Measurements from ENCODE around the gene CCDC57.

The CCDC57 gene

DNA sequence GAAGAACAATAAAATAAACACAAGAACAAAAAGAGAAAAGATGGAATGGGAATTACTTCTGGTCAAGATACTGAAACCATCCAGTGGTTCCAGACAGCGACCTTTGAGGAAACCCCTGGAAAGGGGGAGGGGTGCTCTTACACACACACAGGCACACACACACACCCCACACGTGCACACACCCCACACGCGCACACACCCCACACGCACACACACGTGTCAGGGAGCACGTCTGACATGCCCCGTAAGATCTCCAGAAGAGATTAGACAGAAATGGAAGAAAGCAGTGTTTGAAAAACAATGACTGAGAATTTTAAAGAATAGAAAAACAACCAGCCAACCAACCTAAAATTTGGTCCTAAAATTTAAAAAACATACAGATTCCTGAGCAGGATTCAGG is 69.3 kb downstream of the CCDC57 start:
- no peak for TF ChIP-seq TAF1 (IDR thresholded peaks at IDR 0.05; ENCODE audit: borderline replicate concordance, insufficient read depth, low read length)
- TF ChIP-seq, protein P1, sequence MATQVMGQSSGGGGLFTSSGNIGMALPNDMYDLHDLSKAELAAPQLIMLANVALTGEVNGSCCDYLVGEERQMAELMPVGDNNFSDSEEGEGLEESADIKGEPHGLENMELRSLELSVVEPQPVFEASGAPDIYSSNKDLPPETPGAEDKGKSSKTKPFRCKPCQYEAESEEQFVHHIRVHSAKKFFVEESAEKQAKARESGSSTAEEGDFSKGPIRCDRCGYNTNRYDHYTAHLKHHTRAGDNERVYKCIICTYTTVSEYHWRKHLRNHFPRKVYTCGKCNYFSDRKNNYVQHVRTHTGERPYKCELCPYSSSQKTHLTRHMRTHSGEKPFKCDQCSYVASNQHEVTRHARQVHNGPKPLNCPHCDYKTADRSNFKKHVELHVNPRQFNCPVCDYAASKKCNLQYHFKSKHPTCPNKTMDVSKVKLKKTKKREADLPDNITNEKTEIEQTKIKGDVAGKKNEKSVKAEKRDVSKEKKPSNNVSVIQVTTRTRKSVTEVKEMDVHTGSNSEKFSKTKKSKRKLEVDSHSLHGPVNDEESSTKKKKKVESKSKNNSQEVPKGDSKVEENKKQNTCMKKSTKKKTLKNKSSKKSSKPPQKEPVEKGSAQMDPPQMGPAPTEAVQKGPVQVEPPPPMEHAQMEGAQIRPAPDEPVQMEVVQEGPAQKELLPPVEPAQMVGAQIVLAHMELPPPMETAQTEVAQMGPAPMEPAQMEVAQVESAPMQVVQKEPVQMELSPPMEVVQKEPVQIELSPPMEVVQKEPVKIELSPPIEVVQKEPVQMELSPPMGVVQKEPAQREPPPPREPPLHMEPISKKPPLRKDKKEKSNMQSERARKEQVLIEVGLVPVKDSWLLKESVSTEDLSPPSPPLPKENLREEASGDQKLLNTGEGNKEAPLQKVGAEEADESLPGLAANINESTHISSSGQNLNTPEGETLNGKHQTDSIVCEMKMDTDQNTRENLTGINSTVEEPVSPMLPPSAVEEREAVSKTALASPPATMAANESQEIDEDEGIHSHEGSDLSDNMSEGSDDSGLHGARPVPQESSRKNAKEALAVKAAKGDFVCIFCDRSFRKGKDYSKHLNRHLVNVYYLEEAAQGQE (IDR thresholded peaks at IDR 0.05; ENCODE audit: insufficient read depth in 1 of 2, low read depth in 2 of 2, low read length in 2 of 2) = no peak

DNA sequence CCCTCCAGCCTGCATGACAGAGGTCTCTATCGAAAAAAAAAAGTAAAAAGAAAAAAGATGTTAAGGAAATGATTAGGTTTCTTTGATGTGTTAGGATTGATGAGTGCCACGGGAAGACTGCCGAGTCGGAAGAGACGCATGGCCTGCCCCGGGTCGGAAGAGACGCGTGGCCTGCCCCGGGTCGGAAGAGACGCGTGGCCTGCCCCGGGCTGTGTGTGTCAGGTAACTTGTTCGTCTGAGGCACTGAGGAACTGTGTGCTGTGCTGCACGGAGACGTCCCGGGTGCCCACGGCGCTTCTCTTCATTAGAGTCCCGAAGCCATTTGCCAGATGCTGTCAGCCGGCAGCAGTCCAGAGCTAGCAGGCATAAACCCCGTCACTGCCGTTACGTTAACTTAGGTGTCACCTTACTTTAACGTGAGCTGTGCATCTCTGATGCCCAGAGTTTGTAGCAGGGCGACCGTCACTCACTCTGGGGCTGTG is 74.1 kb downstream of the CCDC57 start:
- TF ChIP-seq, protein P1 (IDR thresholded peaks at IDR 0.05; ENCODE audit: insufficient read depth in 1 of 2, low read depth in 2 of 2, low read length in 2 of 2) = no peak
- TF ChIP-seq FOXP2 (optimal IDR thresholded peaks at IDR 0.05; ENCODE audit: borderline replicate concordance, extremely low read depth, extremely low read length, insufficient read depth) (no peak), TAF1 (IDR thresholded peaks at IDR 0.05; ENCODE audit: borderline replicate concordance, insufficient read depth, low read length) (no peak), POLR2AphosphoS5 (IDR thresholded peaks at IDR 0.05; ENCODE audit: low read depth, low read length) (no peak), SIN3A (IDR thresholded peaks at IDR 0.05; ENCODE audit: borderline replicate concordance, insufficient read depth, low read length) (no peak)

DNA sequence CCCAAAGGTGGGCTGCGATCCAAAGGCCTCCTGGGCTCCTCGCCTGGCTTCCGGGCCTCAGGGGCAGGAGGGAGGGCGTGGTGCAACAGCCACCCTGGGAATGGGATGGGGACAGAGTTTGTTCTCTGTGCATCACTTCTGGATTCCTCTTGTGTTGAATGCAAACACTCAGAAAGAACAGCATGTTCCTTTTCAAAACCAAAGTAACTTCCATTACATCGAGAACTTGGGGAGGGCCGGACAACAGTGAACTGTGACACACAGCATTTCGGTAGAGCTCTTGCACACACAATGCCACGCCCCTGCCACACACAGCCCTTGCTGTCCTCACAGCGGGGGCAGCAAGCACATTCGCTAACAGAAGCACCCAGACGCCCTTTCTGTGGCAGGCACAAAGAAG is 78.5 kb downstream of the CCDC57 start:
- no peak for TF ChIP-seq TAF1 (IDR thresholded peaks at IDR 0.05; ENCODE audit: borderline replicate concordance, insufficient read depth, low read length)
- no peak for TF ChIP-seq POLR2AphosphoS5 (IDR thresholded peaks at IDR 0.05; ENCODE audit: low read depth, low read length)
- TF ChIP-seq, protein P1 (IDR thresholded peaks at IDR 0.05; ENCODE audit: insufficient read depth in 1 of 2, low read depth in 2 of 2, low read length in 2 of 2) = no peak
- TF ChIP-seq FOXP2 (optimal IDR thresholded peaks at IDR 0.05; ENCODE audit: borderline replicate concordance, extremely low read depth, extremely low read length, insufficient read depth) = no peak
- no peak for TF ChIP-seq SIN3A (IDR thresholded peaks at IDR 0.05; ENCODE audit: borderline replicate concordance, insufficient read depth, low read length)

DNA sequence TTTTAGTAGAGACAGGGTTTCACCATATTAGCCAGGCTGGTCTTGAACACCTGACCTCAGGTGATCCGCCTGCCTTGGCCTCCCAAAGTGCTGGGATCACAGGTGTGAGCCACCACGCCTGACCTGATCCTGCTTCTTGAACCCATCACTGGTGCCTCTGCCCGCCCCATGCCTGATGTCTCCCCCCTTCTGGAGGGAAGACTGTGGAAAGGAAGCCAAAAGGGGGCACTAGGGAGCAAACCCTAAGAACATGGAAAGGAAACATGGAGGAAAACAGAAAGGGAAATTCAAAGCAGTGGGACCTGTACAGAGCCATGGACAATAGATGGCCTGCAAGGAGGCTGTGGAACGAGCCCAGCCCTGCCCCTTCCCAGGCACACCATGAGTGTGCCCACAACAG is 83.5 kb downstream of the CCDC57 start:
- TF ChIP-seq, protein P1 (IDR thresholded peaks at IDR 0.05; ENCODE audit: insufficient read depth in 1 of 2, low read depth in 2 of 2, low read length in 2 of 2) = no peak
- TF ChIP-seq SIN3A (IDR thresholded peaks at IDR 0.05; ENCODE audit: borderline replicate concordance, insufficient read depth, low read length) = no peak
- TF ChIP-seq FOXP2 (optimal IDR thresholded peaks at IDR 0.05; ENCODE audit: borderline replicate concordance, extremely low read depth, extremely low read length, insufficient read depth) = no peak
- no peak for TF ChIP-seq TAF1 (IDR thresholded peaks at IDR 0.05; ENCODE audit: borderline replicate concordance, insufficient read depth, low read length)
- no peak for TF ChIP-seq POLR2AphosphoS5 (IDR thresholded peaks at IDR 0.05; ENCODE audit: low read depth, low read length)

DNA sequence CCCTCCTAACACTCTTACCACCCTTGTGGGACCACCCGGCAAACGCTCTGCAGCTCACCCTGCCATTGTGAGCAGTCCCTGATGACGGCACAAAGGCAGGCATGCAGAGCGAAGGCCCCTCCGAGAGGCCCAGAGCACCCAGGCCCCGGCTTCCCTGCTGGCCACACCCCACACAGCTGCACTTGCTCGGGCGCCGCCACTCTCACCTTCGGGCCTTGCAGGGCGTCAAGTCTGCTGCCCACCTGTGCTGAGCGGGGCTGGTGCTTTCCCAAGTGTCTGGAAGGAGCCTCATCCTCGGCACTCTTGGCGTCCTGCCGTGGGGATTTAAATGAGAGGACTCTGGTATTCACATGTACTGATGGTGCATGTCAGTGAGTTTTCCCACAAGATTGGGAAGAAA is 84.4 kb downstream of the CCDC57 start:
- TF ChIP-seq, protein P1 (IDR thresholded peaks at IDR 0.05; ENCODE audit: insufficient read depth in 1 of 2, low read depth in 2 of 2, low read length in 2 of 2) = no peak
- TF ChIP-seq POLR2AphosphoS5 (IDR thresholded peaks at IDR 0.05; ENCODE audit: low read depth, low read length) = no peak
- TF ChIP-seq FOXP2 (optimal IDR thresholded peaks at IDR 0.05; ENCODE audit: borderline replicate concordance, extremely low read depth, extremely low read length, insufficient read depth) = no peak
- TF ChIP-seq SIN3A (IDR thresholded peaks at IDR 0.05; ENCODE audit: borderline replicate concordance, insufficient read depth, low read length) = no peak
- TF ChIP-seq TAF1 (IDR thresholded peaks at IDR 0.05; ENCODE audit: borderline replicate concordance, insufficient read depth, low read length) = no peak

All from PFSK-1 (cell line).